A673 (cell line): ENCODE measurements around the gene MRPS2.

Experiments used
- CTCF ChIP-seq: fragments of 300-800, 200-600 bp; sonication (generic); conservative IDR thresholded peaks from 2 replicates; pipeline ENCODE4 v1.5.1; 2017; ENCODE audit warnings: low read depth, mild to moderate bottlenecking, antibody characterized with exemption, low read length, moderate library complexity, mixed read lengths
- EZH2 ChIP-seq: fragments of 200-600 bp; sonication (generic); IDR thresholded peaks from 2 replicates; pipeline ENCODE4 v1.6.1; 2017; ENCODE audit warnings: borderline replicate concordance, low read depth, mild to moderate bottlenecking, mixed read lengths, antibody characterized with exemption, low read length; ENCODE audit not compliant: poor library complexity, severe bottlenecking

- TF ChIP-seq CTCF (no peak), EZH2 (no peak)
Measured at GRCh38 chr9:135464181-135464580, 36.3 kb upstream of the MRPS2 start.
